ENCODE measurements around the gene LNP1. TPM values are rescaled to one million over a fixed set of nuclear protein-coding genes. Genes with fewer than 3 reads are reported as not detected.
"Not testable (repeated sequence)": the region's sequence is repeated elsewhere in the genome, so short reads cannot be mapped to it uniquely, and the experiment has no call there.

The LNP1 gene
- total and polyA plus RNA-seq, 2 of the 8 experiments (the other 6 are each of a cell fraction or from before 2014, with no cell fraction given): 6.6 to 8.7 TPM

DNA sequence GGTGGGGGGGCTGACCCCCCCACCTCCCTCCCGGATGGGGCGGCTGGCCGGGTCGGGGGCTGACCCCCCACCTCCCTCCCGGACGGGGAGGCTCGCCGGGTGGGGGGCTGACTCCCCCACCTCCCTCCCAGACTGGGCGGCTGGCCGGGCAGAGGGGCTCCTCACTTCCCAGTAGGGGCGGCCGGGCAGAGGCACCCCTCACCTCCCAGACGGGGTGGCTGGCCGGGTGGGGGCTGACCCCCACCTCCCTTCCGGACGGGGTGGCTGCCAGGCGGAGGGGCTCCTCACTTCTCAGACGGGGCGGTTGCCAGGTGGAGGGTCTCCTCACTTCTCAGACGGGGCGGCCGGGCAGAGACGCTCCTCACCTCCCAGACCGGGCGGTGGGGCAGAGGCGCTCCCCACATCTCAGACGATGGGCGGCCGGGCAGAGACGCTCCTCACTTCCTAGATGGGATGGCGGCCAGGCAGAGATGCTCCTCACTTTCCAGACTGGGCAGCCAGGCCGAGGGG lies 76.6 kb downstream of the LNP1 start:
- FAIRE-seq; H3K27me3 ChIP-seq (replicated peaks in 1 of 4; ENCODE audit: control insufficient read depth in 3 of 4, extremely low read depth in 1 of 4, insufficient read depth in 3 of 4, low read length in 3 of 4); H3K23ac ChIP-seq (ENCODE audit: insufficient read length); CTCF ChIA-PET (ENCODE audit: partially characterized antibody); DNase-seq (ENCODE audit: low read depth in 1 of 2, low spot score in 2 of 2); H3K23me2 ChIP-seq (ENCODE audit: low read depth, low read length); H3K9ac ChIP-seq (replicated peaks in 1 of 4; ENCODE audit: extremely low read depth in 1 of 4, low read depth in 3 of 4, low read length in 3 of 4); H3K79me1 ChIP-seq (ENCODE audit: low read depth, low read length); H3K9me3 ChIP-seq (ENCODE audit: insufficient read depth in 2 of 2, low read depth in 1 of 2, low read length in 1 of 2); H2BK120ac ChIP-seq (replicated peaks; ENCODE audit: low read depth, low read length); H3K14ac ChIP-seq (ENCODE audit: insufficient read length); H4K20me1 ChIP-seq (replicated peaks in 1 of 2; ENCODE audit: control insufficient read depth in 1 of 2, insufficient read depth in 2 of 2, low read length in 2 of 2); H3K4me2 ChIP-seq (ENCODE audit: insufficient read depth in 1 of 2, low read depth in 2 of 2, low read length in 2 of 2); H4K8ac ChIP-seq (ENCODE audit: extremely low read depth, insufficient read depth, low read length); H2AFZ ChIP-seq (ENCODE audit: low read length); H3K36me3 ChIP-seq (ENCODE audit: control insufficient read depth in 2 of 4, insufficient read depth in 4 of 4, low read length in 3 of 4); H3K18ac ChIP-seq (ENCODE audit: extremely low read depth, low read length); H4K91ac ChIP-seq (replicated peaks; ENCODE audit: insufficient read length, low read length); H2BK15ac ChIP-seq (ENCODE audit: low read length); H3K4me1 ChIP-seq (replicated peaks in 1 of 4; ENCODE audit: control insufficient read depth in 3 of 4, insufficient read depth in 4 of 4, low read length in 3 of 4); H2BK12ac ChIP-seq (ENCODE audit: low read depth, low read length); H4K5ac ChIP-seq (ENCODE audit: insufficient read length, low read depth, low read length); POLR2A ChIA-PET (ENCODE audit: partially characterized antibody); H2BK5ac ChIP-seq (ENCODE audit: low read depth, low read length); H3K27ac ChIP-seq (ENCODE audit: low read depth, low read length); H2AK5ac ChIP-seq (ENCODE audit: low read depth, low read length); H2BK20ac ChIP-seq (ENCODE audit: low read length); H3K56ac ChIP-seq (replicated peaks; ENCODE audit: insufficient read length, low read depth, low read length); H3K4ac ChIP-seq (replicated peaks; ENCODE audit: insufficient read length, low read depth, low read length); H3K79me2 ChIP-seq (ENCODE audit: control insufficient read depth in 1 of 2, insufficient read depth in 2 of 2, low read length in 2 of 2); H3K4me3 ChIP-seq (ENCODE audit: extremely low read depth in 1 of 4, insufficient read depth in 2 of 4, low read depth in 3 of 4, low read length in 4 of 4): not testable (repeated sequence)
- WGBS, 2 experiments (ENCODE audit: extremely low coverage in 1 of 2, insufficient coverage in 1 of 2, insufficient read length in 1 of 2, insufficient replicate concordance in 2 of 2, low coverage in 1 of 2, low lambda C conversion rate in 2 of 2, missing lambda C conversion rate in 1 of 2): 89% methylated on average over 11 of the region's 32 CpGs; no CpG with 5 or more reads in 1 of the 2 experiments

DNA sequence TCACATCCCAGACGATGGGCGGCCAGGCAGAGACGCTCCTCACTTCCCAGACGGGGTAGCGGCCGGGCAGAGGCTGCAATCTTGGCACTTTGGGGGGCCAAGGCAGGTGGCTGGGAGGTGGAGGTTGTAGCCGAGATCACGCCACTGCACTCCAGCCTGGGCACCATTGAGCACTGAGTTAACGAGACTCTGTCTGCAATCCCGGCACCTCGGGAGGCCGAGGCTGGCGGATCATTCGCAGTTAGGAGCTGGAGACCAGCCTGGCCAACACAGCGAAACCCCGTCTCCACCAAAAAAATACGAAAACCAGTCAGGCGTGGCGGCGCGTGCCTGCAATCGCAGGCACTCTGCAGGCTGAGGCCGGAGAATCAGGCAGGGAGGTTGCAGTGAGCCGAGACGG lies 77.2 kb downstream of the LNP1 start:
- H2BK15ac ChIP-seq (ENCODE audit: low read length); H4K20me1 ChIP-seq (replicated peaks in 1 of 2; ENCODE audit: control insufficient read depth in 1 of 2, insufficient read depth in 2 of 2, low read length in 2 of 2); H2BK12ac ChIP-seq (ENCODE audit: low read depth, low read length); H3K79me1 ChIP-seq (ENCODE audit: low read depth, low read length); H4K91ac ChIP-seq (replicated peaks; ENCODE audit: insufficient read length, low read length); H3K4me3 ChIP-seq (ENCODE audit: extremely low read depth in 1 of 4, insufficient read depth in 2 of 4, low read depth in 3 of 4, low read length in 4 of 4); POLR2A ChIA-PET (ENCODE audit: partially characterized antibody); H2AFZ ChIP-seq (ENCODE audit: low read length); H3K4me1 ChIP-seq (replicated peaks in 1 of 4; ENCODE audit: control insufficient read depth in 3 of 4, insufficient read depth in 4 of 4, low read length in 3 of 4); H3K27ac ChIP-seq (ENCODE audit: low read depth, low read length); H3K4ac ChIP-seq (replicated peaks; ENCODE audit: insufficient read length, low read depth, low read length); H3K9ac ChIP-seq (replicated peaks in 1 of 4; ENCODE audit: extremely low read depth in 1 of 4, low read depth in 3 of 4, low read length in 3 of 4); H2BK20ac ChIP-seq (ENCODE audit: low read length); H2BK5ac ChIP-seq (ENCODE audit: low read depth, low read length); H3K79me2 ChIP-seq (ENCODE audit: control insufficient read depth in 1 of 2, insufficient read depth in 2 of 2, low read length in 2 of 2); H3K23me2 ChIP-seq (ENCODE audit: low read depth, low read length); H4K5ac ChIP-seq (ENCODE audit: insufficient read length, low read depth, low read length); H4K8ac ChIP-seq (ENCODE audit: extremely low read depth, insufficient read depth, low read length); H3K56ac ChIP-seq (replicated peaks; ENCODE audit: insufficient read length, low read depth, low read length); H3K18ac ChIP-seq (ENCODE audit: extremely low read depth, low read length); H2BK120ac ChIP-seq (replicated peaks; ENCODE audit: low read depth, low read length); H3K4me2 ChIP-seq (ENCODE audit: insufficient read depth in 1 of 2, low read depth in 2 of 2, low read length in 2 of 2); H3K9me3 ChIP-seq (ENCODE audit: insufficient read depth in 2 of 2, low read depth in 1 of 2, low read length in 1 of 2); FAIRE-seq; DNase-seq (ENCODE audit: low read depth in 1 of 2, low spot score in 2 of 2); H2AK5ac ChIP-seq (ENCODE audit: low read depth, low read length); H3K27me3 ChIP-seq (replicated peaks in 1 of 4; ENCODE audit: control insufficient read depth in 3 of 4, extremely low read depth in 1 of 4, insufficient read depth in 3 of 4, low read length in 3 of 4); H3K23ac ChIP-seq (ENCODE audit: insufficient read length); H3K14ac ChIP-seq (ENCODE audit: insufficient read length); H3K36me3 ChIP-seq (ENCODE audit: control insufficient read depth in 2 of 4, insufficient read depth in 4 of 4, low read length in 3 of 4): not testable (repeated sequence)
- CTCF ChIA-PET (ENCODE audit: partially characterized antibody): interaction anchor here (1.1 to 1.4 kb wide), 2 partner anchors 10 to 16 kb away, joined by 4 to 6 read pairs; no protein-coding TSS in a partner anchor
- 98% methylated on average over 10 of the region's 25 CpGs; no CpG with 5 or more reads in 1 of the 2 experiments for WGBS, 2 experiments (ENCODE audit: extremely low coverage in 1 of 2, insufficient coverage in 1 of 2, insufficient read length in 1 of 2, insufficient replicate concordance in 2 of 2, low coverage in 1 of 2, low lambda C conversion rate in 2 of 2, missing lambda C conversion rate in 1 of 2)
